ENCODE data around the gene PPP1R26. TPM values are rescaled to one million over a fixed set of nuclear protein-coding genes. Genes with fewer than 3 reads are reported as not detected.
A peak's percentile ranks its signal among the peaks of the same experiment; 100 is the strongest.

PPP1R26 gene
- total RNA-seq, 1 donor from 2014 or later: 25.5 TPM

DNA sequence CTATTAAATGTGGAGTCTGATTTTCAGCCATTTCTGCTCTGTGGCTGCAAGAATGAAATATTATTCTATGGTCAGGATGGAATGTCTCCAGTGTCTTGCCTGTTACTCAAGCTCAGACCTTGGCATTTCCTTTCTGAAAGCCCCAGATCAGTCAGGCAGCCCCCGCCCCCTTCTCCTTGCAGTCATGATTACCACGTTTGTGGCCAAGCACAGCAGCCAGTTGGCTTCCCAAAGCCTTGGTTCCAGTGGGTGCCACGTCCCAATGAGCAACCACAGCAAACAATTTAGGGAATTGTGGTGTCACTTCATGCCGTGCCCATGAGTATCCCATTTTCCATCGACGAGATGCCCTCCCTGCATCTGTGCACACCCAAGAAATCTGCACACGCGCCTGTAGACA lies 56.6 kb downstream of the PPP1R26 start:
- no peaks in the 10 kb centered on the region for H3K9me3 ChIP-seq
- no peaks in the 10 kb centered on the region for H3K36me3 ChIP-seq
- intact Hi-C loops (cut with DNase I): no loop called here
- no peak overlapping the region for H3K27ac ChIP-seq
- H3K4me3 ChIP-seq: no peak overlapping the region
- H3K4me1 ChIP-seq: no peaks in the 10 kb centered on the region
- DNase-seq (ENCODE audit: low spot score in 2 of 2): peak in 1 of 2 donors; percentile 41
- H3K27me3 ChIP-seq: no peaks in the 10 kb centered on the region
- TF ChIP-seq, protein P1, sequence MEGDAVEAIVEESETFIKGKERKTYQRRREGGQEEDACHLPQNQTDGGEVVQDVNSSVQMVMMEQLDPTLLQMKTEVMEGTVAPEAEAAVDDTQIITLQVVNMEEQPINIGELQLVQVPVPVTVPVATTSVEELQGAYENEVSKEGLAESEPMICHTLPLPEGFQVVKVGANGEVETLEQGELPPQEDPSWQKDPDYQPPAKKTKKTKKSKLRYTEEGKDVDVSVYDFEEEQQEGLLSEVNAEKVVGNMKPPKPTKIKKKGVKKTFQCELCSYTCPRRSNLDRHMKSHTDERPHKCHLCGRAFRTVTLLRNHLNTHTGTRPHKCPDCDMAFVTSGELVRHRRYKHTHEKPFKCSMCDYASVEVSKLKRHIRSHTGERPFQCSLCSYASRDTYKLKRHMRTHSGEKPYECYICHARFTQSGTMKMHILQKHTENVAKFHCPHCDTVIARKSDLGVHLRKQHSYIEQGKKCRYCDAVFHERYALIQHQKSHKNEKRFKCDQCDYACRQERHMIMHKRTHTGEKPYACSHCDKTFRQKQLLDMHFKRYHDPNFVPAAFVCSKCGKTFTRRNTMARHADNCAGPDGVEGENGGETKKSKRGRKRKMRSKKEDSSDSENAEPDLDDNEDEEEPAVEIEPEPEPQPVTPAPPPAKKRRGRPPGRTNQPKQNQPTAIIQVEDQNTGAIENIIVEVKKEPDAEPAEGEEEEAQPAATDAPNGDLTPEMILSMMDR (IDR thresholded peaks at IDR 0.05): no peak

Other genes starting within 250 kb of the PPP1R26 start
- 57.3 TPM for gene MRPS2, start 20.9 kb downstream of the PPP1R26 start, total RNA-seq
- not detected for gene LCN1, start 41.7 kb downstream of the PPP1R26 start, total RNA-seq
- gene OBP2A, start 66.3 kb downstream of the PPP1R26 start, total RNA-seq: not detected
- gene PAEP, start 82.0 kb downstream of the PPP1R26 start, total RNA-seq: not detected
- gene GLT6D1, start 159.8 kb downstream of the PPP1R26 start, total RNA-seq: not detected
- not detected for gene LCN9, start 183.5 kb downstream of the PPP1R26 start, total RNA-seq
- gene SOHLH1, start 219.7 kb downstream of the PPP1R26 start, total RNA-seq: not detected
- gene KCNT1, start 222.4 kb downstream of the PPP1R26 start, total RNA-seq: not detected